Measurements from ENCODE around the gene ZNF385A.

ZNF385A gene, protein sequence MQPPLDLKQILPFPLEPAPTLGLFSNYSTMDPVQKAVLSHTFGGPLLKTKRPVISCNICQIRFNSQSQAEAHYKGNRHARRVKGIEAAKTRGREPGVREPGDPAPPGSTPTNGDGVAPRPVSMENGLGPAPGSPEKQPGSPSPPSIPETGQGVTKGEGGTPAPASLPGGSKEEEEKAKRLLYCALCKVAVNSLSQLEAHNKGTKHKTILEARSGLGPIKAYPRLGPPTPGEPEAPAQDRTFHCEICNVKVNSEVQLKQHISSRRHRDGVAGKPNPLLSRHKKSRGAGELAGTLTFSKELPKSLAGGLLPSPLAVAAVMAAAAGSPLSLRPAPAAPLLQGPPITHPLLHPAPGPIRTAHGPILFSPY

GRCh38 chr12:54384591-54385041 is at the start of gene ZNF385A:
Gene ZNF385A (minus strand): TSS chr12:54384733. CDS start chr12:54384514, 219 bp downstream.
- DNase-seq, result no peak

DNA sequence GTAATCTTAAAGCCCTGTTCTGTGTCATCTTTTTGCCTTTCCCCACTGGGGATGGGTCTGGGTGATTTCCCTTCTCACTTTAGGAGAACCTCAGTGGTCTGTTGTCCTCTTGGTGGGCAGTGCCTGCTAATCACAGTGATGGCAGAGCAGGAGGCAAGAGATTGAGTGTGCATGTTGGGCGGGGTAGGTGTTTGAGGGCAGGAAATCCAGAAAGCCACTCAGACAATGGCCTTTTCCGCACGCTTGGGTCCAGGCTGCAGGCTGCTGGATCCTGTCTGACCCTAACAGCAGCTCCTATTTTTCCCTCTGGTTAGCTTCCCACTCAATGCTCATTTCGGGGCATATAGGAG is 48.3 kb upstream of the ZNF385A start:
- DNase-seq, result no peak

GRCh38 chr12:54431911-54432814 is 47.6 kb upstream of the ZNF385A start:
- no peak for DNase-seq

DNA sequence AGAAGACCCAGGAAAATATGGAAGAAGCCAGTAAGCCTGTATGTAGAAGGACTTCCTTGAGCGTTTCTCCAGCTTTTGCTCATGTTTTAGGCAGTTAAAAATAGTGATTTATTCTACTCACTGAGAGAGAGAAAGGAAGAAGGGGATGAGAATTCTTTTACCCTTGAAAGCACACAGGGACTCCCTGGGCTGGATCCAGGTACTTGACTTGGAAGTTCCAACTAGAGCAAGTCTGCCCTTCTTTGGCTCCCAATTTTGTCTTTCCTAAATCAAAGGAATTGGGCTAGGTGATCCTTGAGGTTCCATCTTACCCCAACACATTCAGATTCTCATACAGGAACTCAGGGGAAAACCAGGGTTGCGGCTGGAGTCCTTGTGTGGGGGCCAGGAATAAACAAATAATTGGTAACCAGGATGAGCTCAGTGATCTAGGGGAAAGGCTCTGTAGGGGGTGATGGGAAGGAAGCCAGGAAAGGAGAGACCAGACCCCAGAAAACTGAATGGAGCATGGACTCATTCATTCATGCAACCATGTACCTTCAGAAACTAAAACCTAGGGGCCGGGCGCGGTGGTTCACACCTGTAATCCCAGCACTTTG is 46.0 kb upstream of the ZNF385A start:
- no peak for DNase-seq

GRCh38 chr12:54429014-54429471 is 44.5 kb upstream of the ZNF385A start:
- DNase-seq, result peak; percentile 63

DNA sequence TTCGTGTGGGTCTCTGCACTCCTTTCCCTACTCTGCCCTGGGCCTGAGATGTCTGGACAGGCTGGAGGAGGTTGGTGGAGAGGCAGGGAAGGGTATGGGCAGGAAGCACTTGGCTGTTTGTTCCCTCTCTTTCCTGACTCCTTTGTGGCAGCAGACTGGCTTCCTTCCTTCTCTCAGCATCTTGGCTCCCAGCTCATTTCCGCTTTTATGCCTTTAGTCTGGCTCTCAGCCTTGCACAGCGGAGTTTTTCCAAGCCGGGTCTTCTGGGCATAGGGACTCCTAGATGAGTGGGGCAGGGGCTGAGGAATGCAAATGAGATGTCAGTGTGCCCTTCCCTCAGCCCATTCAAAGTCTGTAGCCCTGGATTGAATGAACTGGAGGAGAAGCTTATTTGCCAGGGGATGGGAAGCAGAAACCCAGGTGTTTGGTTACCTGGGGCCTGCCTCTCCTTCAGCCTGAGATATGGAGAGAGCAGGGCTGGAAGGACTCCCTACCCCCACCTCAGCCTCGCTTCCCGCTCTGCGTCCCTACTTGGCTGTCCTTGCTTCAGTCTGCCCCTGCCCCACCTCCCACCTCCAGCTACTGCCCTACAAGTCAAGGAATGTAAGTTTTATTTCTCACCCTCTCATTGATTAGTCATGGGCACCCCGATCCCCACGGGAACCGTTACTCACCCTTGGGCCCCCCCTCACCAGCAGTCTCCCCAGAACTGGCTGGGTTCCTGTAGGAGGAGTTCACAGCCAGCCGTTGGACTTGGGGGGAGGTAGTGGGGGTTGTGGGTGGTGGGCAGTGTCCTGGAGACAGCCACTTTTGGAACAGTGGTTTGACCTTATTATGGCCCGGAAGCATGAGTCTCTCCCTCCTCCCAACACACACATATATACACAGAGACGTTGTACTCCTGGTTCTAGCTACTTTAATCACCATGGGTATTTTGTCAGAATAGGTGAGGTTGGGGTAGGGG is 43.8 kb upstream of the ZNF385A start:
- DNase-seq, result no peak

DNA sequence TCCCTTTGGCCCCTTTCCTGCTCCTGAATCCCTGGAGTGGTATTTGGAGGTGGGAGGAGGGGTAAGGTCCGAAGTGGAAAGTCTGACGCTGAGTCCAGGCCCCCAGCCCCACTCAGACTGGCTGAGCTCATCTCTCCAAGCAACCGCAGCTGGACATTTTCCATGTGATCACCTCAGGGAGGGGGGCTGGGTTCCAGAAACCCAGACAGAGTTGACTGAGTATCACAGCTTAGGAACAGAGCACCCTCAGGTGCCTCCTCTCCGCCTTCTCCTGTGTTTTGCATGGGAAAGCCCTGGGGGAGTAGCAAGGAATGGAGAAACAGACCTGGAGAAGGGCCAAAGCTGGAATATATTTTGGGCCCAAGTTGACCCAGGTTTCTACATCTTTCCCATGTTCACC is 42.6 kb upstream of the ZNF385A start:
- DNase-seq, result no peak

DNA sequence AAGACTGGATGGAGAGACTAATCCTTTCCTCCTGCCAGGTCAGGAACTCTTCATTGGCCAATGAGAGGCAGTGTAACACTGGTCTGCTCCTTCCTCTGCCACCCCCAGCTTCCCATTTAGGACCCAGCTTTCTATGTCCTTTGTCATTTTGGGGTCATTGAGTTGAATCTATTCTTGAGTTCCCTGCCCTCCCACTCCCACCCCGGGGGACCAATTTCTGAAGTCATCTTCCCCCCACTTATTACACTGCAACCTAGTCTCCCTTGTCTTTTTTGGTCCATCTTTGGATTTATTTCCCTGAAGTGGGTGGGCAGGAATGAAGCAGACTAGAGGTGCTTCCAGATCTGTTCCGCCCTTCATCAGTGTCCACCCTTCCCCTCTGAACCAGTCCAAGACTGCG is 42.2 kb upstream of the ZNF385A start:
- DNase-seq, result no peak

DNA sequence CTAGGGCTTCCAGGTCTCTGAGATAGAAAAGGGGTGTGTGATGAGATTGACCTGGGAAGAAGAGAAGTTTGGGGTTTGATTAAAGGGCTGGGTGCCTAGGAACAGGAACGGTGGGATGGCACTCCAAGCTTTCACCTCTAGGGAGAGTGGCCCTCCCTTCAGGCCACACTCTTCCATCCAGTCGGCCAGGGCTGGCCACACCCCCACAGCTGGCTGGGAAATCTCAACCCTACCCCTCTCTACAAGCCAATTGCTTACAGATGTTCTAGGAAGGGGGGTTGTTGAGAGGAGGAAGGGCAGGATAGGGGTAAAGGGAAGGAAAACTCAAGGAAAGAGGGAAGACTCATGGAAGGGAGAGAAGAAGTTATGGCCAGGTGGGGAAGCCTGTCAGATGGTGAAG is 41.2 kb upstream of the ZNF385A start:
- no peak for DNase-seq

DNA sequence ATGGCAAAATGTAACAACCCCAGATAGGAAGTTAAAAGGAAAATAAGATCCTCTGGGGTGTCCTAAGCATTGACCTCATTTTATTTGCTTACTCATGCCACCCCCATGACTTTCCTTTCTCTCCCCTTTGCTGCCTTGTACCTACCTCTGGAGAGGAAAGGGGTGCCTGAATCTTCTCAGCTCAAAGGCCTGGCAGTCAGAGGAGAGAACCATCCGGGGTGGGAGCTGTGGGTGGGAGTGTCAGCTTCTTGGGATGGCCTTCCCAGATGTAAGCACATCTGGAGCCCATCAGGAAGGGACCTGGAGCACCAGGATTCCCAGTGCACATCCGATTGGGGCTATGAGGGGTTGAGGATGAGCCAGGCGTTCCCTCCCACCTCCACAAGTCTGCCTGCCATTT is 39.7 kb upstream of the ZNF385A start:
- no peak for DNase-seq

DNA sequence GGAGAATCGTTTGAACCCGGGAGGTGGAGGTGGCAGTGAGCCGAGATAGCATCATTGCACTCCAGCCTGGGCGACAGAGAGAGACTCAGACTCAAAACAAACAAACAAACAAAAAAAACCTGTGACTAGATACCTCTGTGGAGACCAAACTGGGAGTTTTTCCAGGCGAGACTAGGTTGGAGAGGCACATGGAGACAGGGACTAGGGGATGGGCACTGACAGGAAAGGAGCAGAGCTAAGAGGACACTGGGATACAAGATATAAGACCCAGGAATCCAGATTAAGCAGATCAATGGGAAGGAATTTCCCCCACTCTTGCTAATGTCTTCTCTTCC is 39.2 kb upstream of the ZNF385A start:
- DNase-seq, result no peak

DNA sequence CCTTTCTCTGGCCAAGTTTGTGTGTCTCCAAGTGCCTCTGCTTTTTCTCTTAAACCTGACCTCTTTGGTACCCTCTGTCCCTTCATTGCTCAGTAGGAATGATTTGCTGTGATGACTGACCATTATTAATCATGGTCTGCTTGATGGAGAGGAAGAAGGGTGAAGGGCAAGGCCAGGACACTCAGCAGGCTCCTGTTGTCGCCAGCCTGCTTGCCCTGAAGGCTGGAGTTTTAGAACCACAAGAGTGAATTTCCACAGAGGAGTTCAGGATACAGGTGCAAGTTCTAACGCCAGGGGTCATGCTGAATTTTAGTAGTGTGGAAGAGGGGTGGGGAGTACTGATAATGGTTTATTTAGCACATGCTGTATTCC is 37.3 kb upstream of the ZNF385A start:
- DNase-seq, result no peak

- DNase-seq, result no peak
These were observed 36.8 kb upstream of the ZNF385A start for GRCh38 chr12:54421175-54421878.

- no peak for DNase-seq
These were observed 36.2 kb upstream of the ZNF385A start for GRCh38 chr12:54420766-54421144.

DNA sequence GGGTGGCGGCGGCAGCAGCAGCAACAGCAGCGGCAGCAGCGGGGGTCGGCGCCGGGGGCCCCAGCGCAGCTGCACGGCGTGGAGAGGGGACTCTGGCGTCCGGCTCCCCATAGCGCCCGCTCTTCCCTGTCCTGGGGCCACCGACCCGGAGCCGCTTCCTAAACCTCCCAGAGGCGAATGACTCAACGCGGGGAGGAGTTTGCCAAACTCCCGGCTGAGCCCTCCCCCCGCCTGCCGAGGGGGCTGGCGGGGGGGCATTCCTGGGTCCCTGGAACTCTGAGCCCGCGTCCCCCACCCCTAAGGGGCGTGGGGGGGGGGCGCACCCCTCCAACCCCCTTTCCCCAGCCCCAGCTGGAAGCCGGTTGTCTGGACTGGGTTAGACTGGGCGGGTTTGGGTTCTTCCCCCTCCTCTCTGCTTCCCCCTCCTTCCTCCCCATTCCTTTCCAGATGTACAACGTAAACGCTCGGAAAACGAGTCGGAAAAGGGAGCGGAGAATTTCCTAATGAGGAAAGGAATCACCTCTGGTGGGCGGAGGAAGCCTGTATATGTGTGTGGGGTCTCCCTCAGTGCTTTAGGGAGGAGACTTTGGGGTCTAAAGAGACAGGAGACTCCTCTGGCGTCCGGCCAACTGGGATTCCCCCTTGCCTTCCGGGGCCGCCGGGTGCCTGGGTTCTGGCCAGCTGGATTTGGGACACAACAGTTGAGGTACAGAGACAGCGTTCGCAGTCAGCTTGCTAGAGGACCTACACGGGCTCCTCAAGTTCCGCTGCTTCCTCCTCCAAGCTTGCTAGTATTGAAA is 34.8 kb upstream of the ZNF385A start, which contains the start of gene ITGA5:
Gene ITGA5 (minus strand): TSS at position 179 of the 800 bp plus-strand sequence. CDS start 68 bp downstream, at position 111.
- no peak for DNase-seq

DNA sequence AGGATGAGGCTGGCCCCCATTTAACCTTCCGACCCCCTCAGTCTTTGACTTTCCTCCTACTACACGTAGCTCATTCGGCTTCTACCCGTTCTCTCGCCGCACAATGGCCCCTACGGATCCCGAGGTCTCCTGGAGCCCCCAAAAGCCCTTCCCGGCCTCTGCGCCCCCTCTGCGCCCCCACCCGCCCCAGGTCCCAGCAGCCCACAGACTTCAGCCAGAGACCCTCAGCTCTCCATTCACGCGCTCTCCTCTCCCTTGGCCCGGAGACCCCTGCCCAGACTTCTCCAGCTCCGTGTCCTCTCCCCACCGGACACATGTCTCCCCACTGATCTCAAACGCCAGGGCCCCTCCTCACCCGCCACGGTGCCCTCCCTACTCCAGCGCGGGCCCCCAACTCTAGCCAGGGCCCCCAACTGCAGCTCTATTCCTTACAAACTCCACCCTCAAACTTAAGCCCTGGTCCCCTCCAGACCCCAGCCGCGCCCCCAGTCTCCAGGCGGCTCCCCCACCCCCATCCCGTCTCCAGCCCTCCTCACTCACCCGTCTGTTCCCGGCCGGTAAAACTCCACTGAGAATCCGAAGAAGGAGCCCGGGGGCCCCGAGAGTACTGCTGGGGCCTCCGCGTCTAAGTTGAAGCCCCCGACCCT is 34.0 kb upstream of the ZNF385A start:
- DNase-seq, result no peak

- DNase-seq, result no peak
These were observed 33.3 kb upstream of the ZNF385A start for GRCh38 chr12:54417712-54418440.

- DNase-seq, result no peak
These were observed 32.4 kb upstream of the ZNF385A start for GRCh38 chr12:54416687-54417603.

All from NCI-H2171 (cell line).